ENCODE data around the gene TTC14.

The TTC14 gene

GRCh38 chr3:180630371-180630770 lies 28.4 kb downstream of the TTC14 start:
- no peak for DNase-seq (ENCODE audit: low spot score)

GRCh38 chr3:180631317-180631716 lies 29.4 kb downstream of the TTC14 start:
- DNase-seq (ENCODE audit: low spot score): no peak

GRCh38 chr3:180633722-180634121 lies 31.8 kb downstream of the TTC14 start:
- no peak for DNase-seq (ENCODE audit: low spot score)

GRCh38 chr3:180640987-180641386 lies 39.0 kb downstream of the TTC14 start:
- no peak for DNase-seq (ENCODE audit: low spot score)

GRCh38 chr3:180646187-180646790 lies 44.3 kb downstream of the TTC14 start:
- DNase-seq (ENCODE audit: low spot score): no peak

DNA sequence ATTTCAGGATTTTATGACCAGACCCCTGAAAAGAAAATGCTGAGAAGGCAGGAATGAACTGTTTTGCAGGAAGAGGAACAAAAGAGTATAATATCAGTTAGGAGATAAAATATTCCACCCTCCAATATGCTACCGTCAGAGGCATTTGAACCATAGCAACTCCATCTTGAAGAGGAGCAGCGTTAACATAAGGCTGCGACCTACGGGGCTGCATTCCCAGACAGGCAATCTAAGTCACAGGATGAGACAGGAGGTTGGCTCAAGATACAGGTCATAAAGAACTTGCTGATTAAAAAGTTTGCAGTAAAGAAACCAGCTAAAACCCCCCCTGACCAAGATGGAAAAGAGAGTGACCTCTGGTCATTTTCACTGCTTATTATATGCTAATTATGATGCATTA lies 54.4 kb downstream of the TTC14 start:
- DNase-seq (ENCODE audit: low spot score): no peak

DNA sequence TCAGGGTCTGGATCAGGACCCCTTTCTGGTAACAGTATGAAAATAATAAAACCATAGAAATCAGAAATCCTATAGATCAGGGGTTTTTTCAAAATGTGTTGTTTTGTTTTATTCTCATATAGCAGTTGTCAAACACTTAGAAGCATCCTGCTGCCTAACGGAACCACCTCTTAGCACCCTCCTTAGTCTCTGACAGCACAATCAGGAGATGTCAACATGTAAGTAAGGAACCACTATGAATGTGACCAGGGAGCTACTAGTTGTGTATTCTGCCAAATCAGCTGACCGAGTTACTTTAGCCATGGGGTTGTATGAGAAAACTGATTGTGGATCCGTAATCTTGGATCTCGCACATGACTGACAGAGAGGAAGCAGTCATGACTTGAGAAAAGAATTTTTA lies 55.1 kb downstream of the TTC14 start:
- DNase-seq (ENCODE audit: low spot score): no peak
